HG03457 (cell line): Measurements from ENCODE around the gene CHCHD4.
A peak's percentile ranks its signal among the peaks of the same experiment; 100 is the strongest.

Source experiments
- ATAC-seq: cut with Tn5 transposase; IDR thresholded peaks from one replicate; pipeline ENCODE4 v1.9.1; 2021; ENCODE audit warnings: moderate number of reproducible peaks; ENCODE audit not compliant: unreplicated experiment

The CHCHD4 gene

GRCh38 chr3:14124615-14125192 lies at the start of gene CHCHD4, which contains the start of gene TMEM43:
TSS of gene CHCHD4 (minus strand) at chr3:14124870. CDS start at chr3:14124676, 194 bp downstream.
TSS of gene TMEM43 (plus strand) at chr3:14125052. CDS start at chr3:14125194, 142 bp downstream.
- peak; percentile 91 for ATAC-seq

GRCh38 chr3:14172496-14172895 lies 47.8 kb upstream of the CHCHD4 start:
- ATAC-seq, result no peak

GRCh38 chr3:14170531-14171159 lies 46.0 kb upstream of the CHCHD4 start:
- no peak for ATAC-seq

GRCh38 chr3:14169871-14170270 lies 45.2 kb upstream of the CHCHD4 start:
- no peak for ATAC-seq

- ATAC-seq, result no peak
Measured at GRCh38 chr3:14169435-14169834, 44.8 kb upstream of the CHCHD4 start.

- ATAC-seq, result no peak
Measured at GRCh38 chr3:14166877-14167603, 42.4 kb upstream of the CHCHD4 start.

- no peak for ATAC-seq
Measured at GRCh38 chr3:14162178-14162577, 37.5 kb upstream of the CHCHD4 start.

- no peak for ATAC-seq
Measured at GRCh38 chr3:14161282-14161681, 36.6 kb upstream of the CHCHD4 start.

GRCh38 chr3:14159426-14159825 lies 34.8 kb upstream of the CHCHD4 start:
- no peak for ATAC-seq

- ATAC-seq, result no peak
Measured at GRCh38 chr3:14158370-14158769, 33.7 kb upstream of the CHCHD4 start.

GRCh38 chr3:14157951-14158350 lies 33.3 kb upstream of the CHCHD4 start:
- no peak for ATAC-seq

GRCh38 chr3:14156843-14157561 lies 32.3 kb upstream of the CHCHD4 start:
- no peak for ATAC-seq

- no peak for ATAC-seq
Measured at GRCh38 chr3:14156201-14156600, 31.5 kb upstream of the CHCHD4 start.

GRCh38 chr3:14154895-14155440 lies 30.3 kb upstream of the CHCHD4 start:
- ATAC-seq, result no peak

- ATAC-seq, result no peak
Measured at GRCh38 chr3:14154276-14154675, 29.6 kb upstream of the CHCHD4 start.

- no peak for ATAC-seq
Measured at GRCh38 chr3:14153663-14154062, 29.0 kb upstream of the CHCHD4 start.

GRCh38 chr3:14152963-14153355 lies 28.3 kb upstream of the CHCHD4 start:
- no peak for ATAC-seq

GRCh38 chr3:14152233-14152962 lies 27.7 kb upstream of the CHCHD4 start:
- no peak for ATAC-seq

GRCh38 chr3:14151471-14152083 lies 26.9 kb upstream of the CHCHD4 start:
- ATAC-seq, result no peak
